Measurements from ENCODE around the gene USH1C.

Gene USH1C

GRCh38 chr11:17510507-17511206 lies 33.6 kb downstream of the USH1C start:
- no peak overlapping the region for H3K4me3 ChIP-seq (ENCODE audit: low read length)
- no peaks in the 10 kb centered on the region for H4K20me1 ChIP-seq (ENCODE audit: insufficient read depth, low read length)
- H3K4me1 ChIP-seq (ENCODE audit: low read length), result no peaks in the 10 kb centered on the region
- peaks cover 71% of the 10 kb centered on the region for H3K27me3 ChIP-seq (ENCODE audit: low read depth, low read length)
- H3K79me2 ChIP-seq (ENCODE audit: low read length), result no peaks in the 10 kb centered on the region
- H3K9ac ChIP-seq (ENCODE audit: low read length), result no peak overlapping the region
- H3K4me2 ChIP-seq (ENCODE audit: low read length), result no peak overlapping the region
- H3K36me3 ChIP-seq (replicated peaks; ENCODE audit: low read depth, low read length), result no peaks in the 10 kb centered on the region
- no peak for TF ChIP-seq CTCF (IDR thresholded peaks at IDR 0.05; ENCODE audit: low read depth, low read length)
- TF ChIP-seq EZH2phosphoT487 (IDR thresholded peaks at IDR 0.05; ENCODE audit: low read depth), result no peak
- no peaks in the 10 kb centered on the region for H3K9me3 ChIP-seq (ENCODE audit: insufficient read depth, low read length)
- H3K27ac ChIP-seq (ENCODE audit: low read length), result no peak overlapping the region
- no peak overlapping the region for H2AFZ ChIP-seq (ENCODE audit: low read depth, low read length)

- no peak overlapping the region for H3K27ac ChIP-seq (ENCODE audit: low read length)
- H4K20me1 ChIP-seq (ENCODE audit: insufficient read depth, low read length), result no peaks in the 10 kb centered on the region
- no peaks in the 10 kb centered on the region for H3K4me1 ChIP-seq (ENCODE audit: low read length)
- no peaks in the 10 kb centered on the region for H3K36me3 ChIP-seq (replicated peaks; ENCODE audit: low read depth, low read length)
- no peak overlapping the region for H3K4me3 ChIP-seq (ENCODE audit: low read length)
- no peaks in the 10 kb centered on the region for H3K79me2 ChIP-seq (ENCODE audit: low read length)
- no peak overlapping the region for H2AFZ ChIP-seq (ENCODE audit: low read depth, low read length)
- TF ChIP-seq CTCF (IDR thresholded peaks at IDR 0.05; ENCODE audit: low read depth, low read length) (no peak), EZH2phosphoT487 (IDR thresholded peaks at IDR 0.05; ENCODE audit: low read depth) (no peak)
- H3K9me3 ChIP-seq (ENCODE audit: insufficient read depth, low read length), result no peaks in the 10 kb centered on the region
- no peak overlapping the region for H3K9ac ChIP-seq (ENCODE audit: low read length)
- no peak overlapping the region for H3K4me2 ChIP-seq (ENCODE audit: low read length)
- H3K27me3 ChIP-seq (ENCODE audit: low read depth, low read length), result peaks cover 79% of the 10 kb centered on the region
These were observed 35.4 kb downstream of the USH1C start for GRCh38 chr11:17508791-17509190.

GRCh38 chr11:17508306-17508705 lies 35.9 kb downstream of the USH1C start:
- Histone ChIP-seq H3K36me3 (replicated peaks; ENCODE audit: low read depth, low read length) (no peaks in the 10 kb centered on the region), H3K9me3 (ENCODE audit: insufficient read depth, low read length) (no peaks in the 10 kb centered on the region), H3K4me2 (ENCODE audit: low read length) (no peak overlapping the region), H3K27ac (ENCODE audit: low read length) (no peak overlapping the region), H3K4me1 (ENCODE audit: low read length) (no peaks in the 10 kb centered on the region), H2AFZ (ENCODE audit: low read depth, low read length) (no peak overlapping the region), H4K20me1 (ENCODE audit: insufficient read depth, low read length) (no peaks in the 10 kb centered on the region), H3K79me2 (ENCODE audit: low read length) (no peaks in the 10 kb centered on the region), H3K4me3 (ENCODE audit: low read length) (no peak overlapping the region), H3K27me3 (ENCODE audit: low read depth, low read length) (peaks cover 75% of the 10 kb centered on the region), H3K9ac (ENCODE audit: low read length) (no peak overlapping the region)
- TF ChIP-seq EZH2phosphoT487 (IDR thresholded peaks at IDR 0.05; ENCODE audit: low read depth), result no peak
- no peak for TF ChIP-seq CTCF (IDR thresholded peaks at IDR 0.05; ENCODE audit: low read depth, low read length)

- Histone ChIP-seq H2AFZ (ENCODE audit: low read depth, low read length) (no peak overlapping the region), H3K79me2 (ENCODE audit: low read length) (no peaks in the 10 kb centered on the region), H3K4me3 (ENCODE audit: low read length) (no peak overlapping the region), H3K9me3 (ENCODE audit: insufficient read depth, low read length) (no peaks in the 10 kb centered on the region), H4K20me1 (ENCODE audit: insufficient read depth, low read length) (no peaks in the 10 kb centered on the region), H3K27ac (ENCODE audit: low read length) (no peak overlapping the region), H3K27me3 (ENCODE audit: low read depth, low read length) (peaks cover 70% of the 10 kb centered on the region), H3K36me3 (replicated peaks; ENCODE audit: low read depth, low read length) (no peaks in the 10 kb centered on the region), H3K4me1 (ENCODE audit: low read length) (no peaks in the 10 kb centered on the region), H3K9ac (ENCODE audit: low read length) (no peak overlapping the region), H3K4me2 (ENCODE audit: low read length) (no peak overlapping the region)
- TF ChIP-seq EZH2phosphoT487 (IDR thresholded peaks at IDR 0.05; ENCODE audit: low read depth) (no peak), CTCF (IDR thresholded peaks at IDR 0.05; ENCODE audit: low read depth, low read length) (no peak)
These were observed 36.4 kb downstream of the USH1C start for GRCh38 chr11:17507773-17508172.

Data from OCI-LY3 (cell line).